ENCODE measurements around the gene CEP72.
"Not testable (repeated sequence)": the region's sequence is repeated elsewhere in the genome, so short reads cannot be mapped to it uniquely, and the experiment has no call there.

CEP72 gene

GRCh38 chr5:597871-598563, 14.1 kb upstream of the CEP72 start:
- FAIRE-seq = no peak
- DNase-seq (ENCODE audit: low spot score) = no peak

- no peak for FAIRE-seq
- DNase-seq (ENCODE audit: low spot score) = no peak
Observed at GRCh38 chr5:598564-598890, 13.6 kb upstream of the CEP72 start.

DNA sequence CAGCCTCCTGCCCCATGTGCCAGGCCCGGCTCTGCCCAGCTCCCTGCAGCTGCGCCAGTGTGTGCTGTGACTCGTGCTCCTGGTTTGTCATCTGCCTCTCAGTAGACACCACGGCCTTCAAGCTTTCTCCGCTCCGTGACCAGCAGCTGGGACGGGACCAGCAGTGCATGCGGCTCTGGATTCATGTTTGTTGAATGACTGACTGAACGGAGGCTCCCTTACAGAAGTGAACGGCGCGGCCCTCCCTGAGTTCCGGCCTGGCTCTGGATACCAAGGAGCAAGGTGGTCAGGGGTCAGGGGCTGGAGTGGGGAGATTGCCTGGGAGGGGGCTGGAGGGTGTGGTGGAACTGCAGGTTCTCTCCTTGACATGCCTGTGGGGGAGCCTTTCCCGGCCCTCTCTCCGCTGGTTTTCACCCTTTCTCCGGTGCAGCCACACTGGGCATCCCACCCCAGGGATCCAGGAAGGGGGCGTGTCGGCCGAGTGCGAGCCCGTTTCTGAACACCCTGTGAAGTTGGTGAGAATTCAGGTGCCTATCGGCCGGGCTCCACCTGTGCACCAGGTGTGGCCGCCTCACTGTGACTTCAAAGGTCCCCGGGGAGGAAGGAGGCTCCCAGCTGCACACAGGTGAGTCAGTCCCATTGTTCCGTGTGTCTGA, 11.1 kb upstream of the CEP72 start:
- FAIRE-seq (no peak), DNase-seq (ENCODE audit: low spot score) (no peak)

GRCh38 chr5:601771-602465, 10.2 kb upstream of the CEP72 start:
- no peak for DNase-seq (ENCODE audit: low spot score)
- FAIRE-seq = no peak

- FAIRE-seq (no peak), DNase-seq (ENCODE audit: low spot score) (no peak)
Observed at GRCh38 chr5:602466-603035, 9.6 kb upstream of the CEP72 start.

DNA sequence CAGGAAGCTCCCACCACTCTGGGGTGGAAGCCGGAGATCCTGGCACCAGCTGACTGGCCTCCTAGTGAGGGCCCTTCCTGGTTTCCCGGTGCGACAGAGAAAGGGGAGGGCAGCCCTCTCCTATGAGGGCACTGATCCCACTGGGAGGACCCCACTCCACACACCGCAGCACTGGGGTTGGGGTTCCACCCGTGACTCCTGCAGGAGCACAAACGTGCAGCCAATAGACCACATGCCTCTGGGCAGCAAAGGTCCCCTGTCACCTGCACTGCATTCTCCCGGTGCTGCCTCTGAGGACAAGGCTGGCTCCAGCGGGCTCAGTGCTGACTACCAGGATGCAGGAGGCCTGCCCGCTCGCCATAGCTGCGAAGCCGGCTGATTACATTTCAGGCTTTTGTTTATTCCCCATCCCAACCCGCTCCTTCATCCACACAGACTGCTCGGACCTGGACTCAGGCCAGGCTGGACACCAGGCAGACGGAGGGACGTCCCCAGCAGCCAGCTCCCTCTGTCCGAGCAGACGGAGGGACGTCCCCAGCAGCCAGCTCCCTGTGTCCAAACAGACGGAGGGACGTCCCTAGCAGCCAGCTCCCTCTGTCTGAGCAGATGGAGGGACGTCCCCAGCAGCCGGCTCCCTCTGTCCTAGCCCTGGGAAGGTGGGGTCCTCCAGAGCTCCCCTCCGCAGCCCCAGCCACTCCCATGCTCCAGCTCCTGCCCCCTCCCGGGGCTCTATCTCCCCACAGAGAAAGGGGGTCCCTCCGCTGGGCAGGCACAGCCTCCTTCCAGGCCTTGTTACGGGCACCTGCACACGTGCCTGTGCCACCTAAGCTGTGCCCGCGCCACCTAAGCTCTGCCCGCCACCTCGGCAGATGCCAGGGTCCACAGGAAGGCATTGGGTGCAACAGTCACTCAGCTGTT, 8.8 kb upstream of the CEP72 start:
- DNase-seq (ENCODE audit: low spot score) = no peak
- no peak for FAIRE-seq

DNA sequence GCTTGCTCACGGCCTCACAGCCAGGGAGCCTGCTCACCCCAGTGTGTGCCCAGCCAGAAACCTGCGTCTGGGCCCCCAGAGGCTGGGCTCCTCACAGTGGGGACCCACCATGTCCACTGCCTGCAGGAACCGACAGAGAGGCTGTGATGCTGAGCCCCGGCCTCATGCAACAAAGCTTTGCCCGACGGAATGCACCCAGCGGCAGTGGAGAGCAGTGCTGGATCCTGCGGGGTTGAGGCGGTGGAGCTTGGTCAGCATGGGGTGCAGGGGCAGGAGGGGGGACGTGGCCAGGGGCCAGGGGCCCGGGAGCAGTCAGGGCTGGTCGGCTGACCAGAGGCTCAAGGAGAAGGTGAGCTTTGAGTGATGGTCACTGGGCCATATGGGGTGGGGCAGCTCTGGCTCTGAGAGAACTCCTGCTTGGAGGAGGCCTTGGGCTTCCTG, 7.7 kb upstream of the CEP72 start:
- FAIRE-seq = no peak
- DNase-seq (ENCODE audit: low spot score) = no peak

DNA sequence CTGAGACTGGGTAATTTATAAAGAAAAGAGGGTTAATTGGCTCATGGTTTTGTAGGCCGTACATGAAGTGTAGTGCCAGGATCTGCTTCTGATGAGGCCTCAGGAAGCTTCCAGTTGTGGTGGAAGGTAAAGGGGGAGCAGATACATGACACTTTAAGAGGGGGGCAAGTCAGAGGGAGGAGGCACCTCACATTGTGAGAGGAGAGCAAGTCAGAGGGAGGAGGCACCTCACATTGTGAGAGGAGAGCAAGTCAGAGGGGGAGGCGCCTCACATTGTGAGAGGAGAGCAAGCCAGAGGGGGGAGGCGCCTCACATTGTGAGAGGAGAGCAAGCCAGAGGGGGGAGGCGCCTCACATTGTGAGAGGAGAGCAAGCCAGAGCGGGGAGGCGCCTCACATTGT, 7.0 kb upstream of the CEP72 start:
- DNase-seq (ENCODE audit: low spot score); FAIRE-seq: not testable (repeated sequence)

- FAIRE-seq = no peak
- DNase-seq (ENCODE audit: low spot score) = no peak
Observed at GRCh38 chr5:606061-606460, 6.1 kb upstream of the CEP72 start.

- FAIRE-seq = no peak
- DNase-seq (ENCODE audit: low spot score) = no peak
Observed at GRCh38 chr5:606526-607399, 5.4 kb upstream of the CEP72 start.

DNA sequence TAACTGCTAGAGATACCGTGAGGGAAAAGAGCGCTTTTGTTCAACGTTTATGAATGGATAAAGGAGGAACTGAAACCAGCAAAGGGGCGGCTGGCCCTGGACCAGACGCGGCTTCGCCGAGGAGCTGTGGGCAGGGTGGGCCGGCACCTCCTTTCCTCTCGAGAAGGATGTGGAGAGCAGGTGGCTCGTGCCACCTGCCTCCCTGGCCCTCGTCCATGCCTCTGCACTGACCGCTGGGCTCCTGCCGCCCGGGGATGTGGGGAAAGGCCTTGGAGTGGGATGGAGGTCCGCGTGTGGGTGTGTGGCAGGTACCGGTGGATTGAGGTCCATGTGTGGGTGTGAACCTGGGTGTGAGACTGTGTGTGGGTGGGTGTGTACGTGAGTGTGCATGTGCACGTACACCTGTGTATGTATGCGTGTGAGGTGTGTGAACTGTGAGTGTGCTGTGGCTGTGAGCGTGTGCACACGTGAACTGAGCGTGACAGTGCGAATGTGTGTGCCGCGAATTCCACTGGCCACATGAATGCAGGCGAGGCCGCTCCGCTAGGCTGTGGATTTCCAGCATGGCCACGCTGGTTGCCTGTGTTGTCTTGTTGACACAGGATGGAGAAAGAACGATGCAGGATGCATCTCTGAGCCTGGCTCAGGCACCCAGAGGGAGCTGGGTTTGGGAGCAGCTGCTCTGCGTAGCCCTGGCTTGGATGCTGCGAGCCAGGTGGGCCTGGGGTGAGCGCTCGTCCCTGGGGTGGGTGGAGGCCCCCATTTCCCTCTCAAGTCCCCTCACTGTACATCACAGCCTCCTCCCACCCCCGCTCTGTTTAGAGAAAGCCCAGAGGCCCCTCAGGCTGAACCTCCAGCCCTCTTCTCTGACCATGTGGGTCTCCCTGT, 4.4 kb upstream of the CEP72 start:
- DNase-seq (ENCODE audit: low spot score) (no peak), FAIRE-seq (no peak)

- DNase-seq (ENCODE audit: low spot score) (no peak), FAIRE-seq (no peak)
Observed at GRCh38 chr5:608429-609370, 3.4 kb upstream of the CEP72 start.

DNA sequence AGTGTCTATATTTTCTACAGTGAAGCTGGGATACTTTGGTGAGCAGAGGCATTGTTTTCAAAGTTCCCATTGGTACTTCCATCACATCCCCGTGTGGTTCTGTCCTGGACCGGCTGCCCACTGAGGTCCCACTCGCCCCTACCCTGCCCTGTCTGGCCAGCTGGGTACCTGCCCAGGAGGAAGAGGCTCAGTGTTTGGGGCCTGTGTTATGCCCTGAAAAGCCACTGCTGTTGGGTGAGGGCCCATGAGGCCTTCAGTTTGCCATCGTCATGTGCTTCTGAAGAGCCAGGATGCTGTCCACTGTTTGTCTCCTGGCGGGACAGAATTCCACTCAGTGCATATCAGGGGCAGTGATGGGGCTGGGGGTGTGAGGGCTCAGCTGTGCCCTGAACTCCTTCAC, 2.6 kb upstream of the CEP72 start:
- FAIRE-seq (no peak), DNase-seq (ENCODE audit: low spot score) (no peak)

DNA sequence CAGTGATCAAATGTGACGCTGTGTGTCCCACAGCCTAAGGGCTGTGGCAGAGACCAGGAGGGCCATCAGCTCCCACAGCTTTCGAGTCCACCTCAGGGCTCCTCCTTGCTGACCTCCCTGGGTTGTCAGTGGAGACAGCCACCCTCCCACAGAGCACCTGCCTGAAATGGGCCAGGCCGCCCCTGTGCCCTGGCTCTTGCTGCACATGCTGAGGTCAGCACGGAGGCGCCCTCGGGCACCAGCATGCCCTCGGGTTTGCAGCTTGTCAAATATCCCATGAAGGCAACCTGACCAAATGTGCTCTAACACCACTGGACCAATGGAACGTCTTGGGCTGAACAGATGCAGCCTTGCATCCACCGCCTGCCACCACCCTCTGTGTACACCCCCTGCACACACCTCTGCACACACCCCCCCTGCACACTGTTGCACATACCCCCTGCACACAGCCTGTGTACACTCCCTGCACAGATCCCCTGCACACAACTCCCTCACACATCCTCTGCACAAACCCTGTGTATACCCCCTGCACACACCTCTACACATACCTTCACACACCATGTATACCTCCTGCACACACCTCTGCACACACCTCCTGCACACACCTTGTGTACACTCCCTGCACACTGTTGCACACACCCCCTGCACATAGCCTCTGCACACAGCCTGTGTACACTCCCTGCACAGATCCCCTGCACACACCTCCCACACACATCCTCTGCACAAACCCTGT, 2.0 kb upstream of the CEP72 start:
- no peak for FAIRE-seq
- DNase-seq (ENCODE audit: low spot score) = no peak

- no peak for FAIRE-seq
- no peak for DNase-seq (ENCODE audit: low spot score)
Observed at GRCh38 chr5:610744-611730, 1.1 kb upstream of the CEP72 start.

All from RCC 7860 (cell line).